GM18520 (cell line): ENCODE measurements around the gene PIM3.

Experiments used
- ATAC-seq: cut with Tn5 transposase; IDR thresholded peaks from one replicate; pipeline ENCODE4 v1.9.1; 2021; ENCODE audit not compliant: unreplicated experiment

Gene PIM3

GRCh38 chr22:49960159-49961004 lies at the start of gene PIM3:
Gene PIM3 (plus strand): TSS chr22:49960772. CDS start chr22:49960948, 176 bp downstream.
- peak; percentile 53 for ATAC-seq

- ATAC-seq, result no peak
Measured at GRCh38 chr22:49911881-49912625, 48.5 kb upstream of the PIM3 start.

GRCh38 chr22:49913026-49913425 lies 47.5 kb upstream of the PIM3 start:
- no peak for ATAC-seq

- no peak for ATAC-seq
Measured at GRCh38 chr22:49913446-49913845, 47.1 kb upstream of the PIM3 start.

GRCh38 chr22:49914256-49914655 lies 46.3 kb upstream of the PIM3 start:
- no peak for ATAC-seq

GRCh38 chr22:49915610-49916009 lies 45.0 kb upstream of the PIM3 start:
- no peak for ATAC-seq

GRCh38 chr22:49916831-49917230 lies 43.7 kb upstream of the PIM3 start:
- no peak for ATAC-seq

- peak; percentile 86 for ATAC-seq
Measured at GRCh38 chr22:49917974-49918910, 42.3 kb upstream of the PIM3 start, which contains the start of the genes ALG12 and CRELD2. Gene ALG12 (minus strand): TSS chr22:49918438. CDS start chr22:49913765, 4,673 bp downstream. Gene CRELD2 (plus strand): TSS chr22:49918634. CDS start chr22:49918770, 136 bp downstream.

GRCh38 chr22:49918911-49919881 lies 41.4 kb upstream of the PIM3 start:
- no peak for ATAC-seq

- no peak for ATAC-seq
Measured at GRCh38 chr22:49920859-49921258, 39.7 kb upstream of the PIM3 start.

- ATAC-seq, result no peak
Measured at GRCh38 chr22:49921508-49922278, 38.9 kb upstream of the PIM3 start.

- no peak for ATAC-seq
Measured at GRCh38 chr22:49922484-49922883, 38.1 kb upstream of the PIM3 start.

GRCh38 chr22:49922926-49923325 lies 37.6 kb upstream of the PIM3 start:
- no peak for ATAC-seq

GRCh38 chr22:49923445-49923844 lies 37.1 kb upstream of the PIM3 start:
- no peak for ATAC-seq

GRCh38 chr22:49924113-49924833 lies 36.3 kb upstream of the PIM3 start:
- ATAC-seq, result no peak

- ATAC-seq, result peak; percentile 30
Measured at GRCh38 chr22:49925525-49926128, 34.9 kb upstream of the PIM3 start.

- no peak for ATAC-seq
Measured at GRCh38 chr22:49926916-49927315, 33.7 kb upstream of the PIM3 start.
